Measurements from ENCODE around the gene CSNK1E.

DNA sequence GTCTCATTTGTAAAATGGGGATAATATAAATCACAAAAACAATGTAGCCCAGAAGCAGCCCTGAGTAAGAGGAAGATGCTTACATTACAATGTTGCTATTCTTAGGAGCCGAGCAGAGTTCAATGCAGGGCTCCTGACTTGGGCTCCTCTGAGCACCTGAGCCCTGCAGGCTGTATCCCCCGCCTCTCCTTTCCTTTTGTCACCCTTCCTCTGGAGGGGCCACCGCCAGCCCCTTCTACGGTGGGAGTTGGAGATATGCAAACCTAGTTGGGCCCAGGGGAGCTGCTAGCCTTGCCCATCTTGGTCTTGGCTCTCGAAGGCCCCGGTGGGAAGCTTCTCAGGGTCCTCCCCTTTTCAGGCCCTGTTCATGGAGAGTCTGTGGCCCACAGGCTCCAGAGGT, 8.4 kb upstream of the CSNK1E start:
- no peak for TF ChIP-seq POLR2A (IDR thresholded peaks at IDR 0.05)
- TF ChIP-seq, protein P1, sequence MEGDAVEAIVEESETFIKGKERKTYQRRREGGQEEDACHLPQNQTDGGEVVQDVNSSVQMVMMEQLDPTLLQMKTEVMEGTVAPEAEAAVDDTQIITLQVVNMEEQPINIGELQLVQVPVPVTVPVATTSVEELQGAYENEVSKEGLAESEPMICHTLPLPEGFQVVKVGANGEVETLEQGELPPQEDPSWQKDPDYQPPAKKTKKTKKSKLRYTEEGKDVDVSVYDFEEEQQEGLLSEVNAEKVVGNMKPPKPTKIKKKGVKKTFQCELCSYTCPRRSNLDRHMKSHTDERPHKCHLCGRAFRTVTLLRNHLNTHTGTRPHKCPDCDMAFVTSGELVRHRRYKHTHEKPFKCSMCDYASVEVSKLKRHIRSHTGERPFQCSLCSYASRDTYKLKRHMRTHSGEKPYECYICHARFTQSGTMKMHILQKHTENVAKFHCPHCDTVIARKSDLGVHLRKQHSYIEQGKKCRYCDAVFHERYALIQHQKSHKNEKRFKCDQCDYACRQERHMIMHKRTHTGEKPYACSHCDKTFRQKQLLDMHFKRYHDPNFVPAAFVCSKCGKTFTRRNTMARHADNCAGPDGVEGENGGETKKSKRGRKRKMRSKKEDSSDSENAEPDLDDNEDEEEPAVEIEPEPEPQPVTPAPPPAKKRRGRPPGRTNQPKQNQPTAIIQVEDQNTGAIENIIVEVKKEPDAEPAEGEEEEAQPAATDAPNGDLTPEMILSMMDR (IDR thresholded peaks at IDR 0.05), result no peak
